Lung (tissue), 12 donors: ENCODE measurements around the gene CES4A. TPM values are rescaled to one million over a fixed set of nuclear protein-coding genes. Genes with fewer than 3 reads are reported as not detected.

Source experiments
- ATAC-seq: fragments of 200-7000 bp; cut with Tn5 transposase; one replicate; pipeline ENCODE4 v1.9.1; 2020; ENCODE audit warnings: moderate number of reproducible peaks; ENCODE audit not compliant: insufficient read depth, low FRiP score
- DNase-seq, 3 donors: peaks; one replicate each; pipeline ENCODE4 v3.0.0-alpha.2; 2013 to 2017
- H3K27ac ChIP-seq, 2 donors: one replicate each; pipeline ENCODE4 v1.5.1; 2013; ENCODE audit warnings: mild to moderate bottlenecking in 2 of 2, moderate library complexity in 2 of 2, control low read depth in 1 of 2, inconsistent platforms in 1 of 2, low read depth in 1 of 2, low read length in 1 of 2
- H3K27me3 ChIP-seq, 3 donors: one replicate each; pipeline ENCODE4 v1.5.1; 2013; ENCODE audit warnings: low read length in 2 of 3; ENCODE audit not compliant: control insufficient read depth in 3 of 3, insufficient read depth in 3 of 3
- H3K36me3 ChIP-seq, 4 donors: one replicate each; pipeline ENCODE4 v1.5.1; 2013; ENCODE audit warnings: low read length in 4 of 4, mild to moderate bottlenecking in 1 of 4, moderate library complexity in 1 of 4; ENCODE audit not compliant: control insufficient read depth in 4 of 4, insufficient read depth in 4 of 4
- H3K4me1 ChIP-seq, 5 donors: one replicate each; pipeline ENCODE4 v1.5.1; 2013; ENCODE audit warnings: low read length in 5 of 5, mild to moderate bottlenecking in 2 of 5, moderate library complexity in 1 of 5; ENCODE audit not compliant: control insufficient read depth in 5 of 5, insufficient read depth in 5 of 5
- H3K4me3 ChIP-seq: one replicate; pipeline ENCODE4 v1.5.1; 2013; ENCODE audit warnings: mild to moderate bottlenecking, control low read depth, moderate library complexity
- H3K9ac ChIP-seq, 2 donors: one replicate each; pipeline ENCODE4 v1.5.1; 2013; ENCODE audit warnings: low read length in 2 of 2, control low read depth in 1 of 2; ENCODE audit not compliant: insufficient read depth in 1 of 2
- H3K9me3 ChIP-seq, 4 donors: one replicate each; pipeline ENCODE4 v1.5.1; 2013; ENCODE audit warnings: low read length in 3 of 4, mild to moderate bottlenecking in 1 of 4, moderate library complexity in 1 of 4; ENCODE audit not compliant: control insufficient read depth in 4 of 4, insufficient read depth in 3 of 4
- WGBS, 2 donors: extraction: QIAGEN DNeasy Blood & Tissue Kit; methylation state at CpG; one replicate each; pipeline ENCODE4 v1.1.7; 2013; 5-methylcytosine and 5-hydroxymethylcytosine counted together
- polyA plus RNA-seq, 2 donors: library from polyadenylated mRNA; stranded (reverse); fragments of 200-250 nt; gene quantifications; one replicate each; pipeline ENCODE4 v1.2.1, GENCODE V29; 2013
- total RNA-seq, 2 donors: library from RNA; depleted of rRNA in 1 of 2; stranded (reverse); fragments of >200 nt in 1 of 2; gene quantifications; one replicate each; pipeline ENCODE4 v1.2.1, GENCODE V29; 2014 to 2021
- TF ChIP-seq, protein P1 (sequence below): IDR thresholded peaks from 2 replicates; pipeline ENCODE4 v1.5.1; 2012; ENCODE audit warnings: mild to moderate bottlenecking; ENCODE audit errors: control extremely low read depth, extremely low read depth
- donor health status: control.
- donor health status: control.
- donor health status: Bipolar disorder and iron deficiency.
- donor health status: healthy.
- donor health status: DM: yes; HTN: yes; CAD: no.

Gene CES4A
- total and polyA plus RNA-seq, 4 donors, result 8.0 to 29.8 (median 13.6) TPM

DNA sequence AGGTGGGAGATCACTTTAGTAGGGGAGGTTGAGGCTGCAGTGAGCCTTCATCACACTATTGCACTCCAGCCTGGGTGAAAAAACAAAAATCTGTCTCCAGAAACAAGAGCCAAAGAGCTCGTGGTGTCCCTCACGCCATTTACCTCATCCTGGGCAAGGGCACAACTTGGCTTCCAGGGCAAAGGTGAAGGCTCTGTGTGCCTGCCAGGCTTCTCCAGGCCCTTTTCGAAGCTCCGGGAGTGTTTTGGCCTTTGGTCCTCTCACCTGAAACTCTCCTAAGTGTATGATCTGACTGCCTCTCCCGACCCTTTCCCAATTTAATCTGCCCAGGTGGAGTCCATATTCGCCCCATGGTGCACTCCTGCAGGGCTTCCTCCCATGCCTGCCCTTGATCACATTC is 38.9 kb upstream of the CES4A start:
- peaks cover 0 to 21% (median 6%) of the 10 kb centered on the region in 5 donors for H3K4me1 ChIP-seq
- no peaks in the 10 kb centered on the region for H3K36me3 ChIP-seq
- no peak overlapping the region for H3K27ac ChIP-seq
- 76 to 77% methylated on average over 6 of the region's 6 CpGs for WGBS, 2 donors
- TF ChIP-seq, protein P1, sequence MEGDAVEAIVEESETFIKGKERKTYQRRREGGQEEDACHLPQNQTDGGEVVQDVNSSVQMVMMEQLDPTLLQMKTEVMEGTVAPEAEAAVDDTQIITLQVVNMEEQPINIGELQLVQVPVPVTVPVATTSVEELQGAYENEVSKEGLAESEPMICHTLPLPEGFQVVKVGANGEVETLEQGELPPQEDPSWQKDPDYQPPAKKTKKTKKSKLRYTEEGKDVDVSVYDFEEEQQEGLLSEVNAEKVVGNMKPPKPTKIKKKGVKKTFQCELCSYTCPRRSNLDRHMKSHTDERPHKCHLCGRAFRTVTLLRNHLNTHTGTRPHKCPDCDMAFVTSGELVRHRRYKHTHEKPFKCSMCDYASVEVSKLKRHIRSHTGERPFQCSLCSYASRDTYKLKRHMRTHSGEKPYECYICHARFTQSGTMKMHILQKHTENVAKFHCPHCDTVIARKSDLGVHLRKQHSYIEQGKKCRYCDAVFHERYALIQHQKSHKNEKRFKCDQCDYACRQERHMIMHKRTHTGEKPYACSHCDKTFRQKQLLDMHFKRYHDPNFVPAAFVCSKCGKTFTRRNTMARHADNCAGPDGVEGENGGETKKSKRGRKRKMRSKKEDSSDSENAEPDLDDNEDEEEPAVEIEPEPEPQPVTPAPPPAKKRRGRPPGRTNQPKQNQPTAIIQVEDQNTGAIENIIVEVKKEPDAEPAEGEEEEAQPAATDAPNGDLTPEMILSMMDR, result no peak
- no peaks in the 10 kb centered on the region for H3K9me3 ChIP-seq
- H3K4me3 ChIP-seq, result no peak overlapping the region
- peaks cover 0 to 37% (median 25%) of the 10 kb centered on the region in 3 donors for H3K27me3 ChIP-seq
- ATAC-seq, result no peak
- H3K9ac ChIP-seq, result no peak overlapping the region
- DNase-seq, result no peak

DNA sequence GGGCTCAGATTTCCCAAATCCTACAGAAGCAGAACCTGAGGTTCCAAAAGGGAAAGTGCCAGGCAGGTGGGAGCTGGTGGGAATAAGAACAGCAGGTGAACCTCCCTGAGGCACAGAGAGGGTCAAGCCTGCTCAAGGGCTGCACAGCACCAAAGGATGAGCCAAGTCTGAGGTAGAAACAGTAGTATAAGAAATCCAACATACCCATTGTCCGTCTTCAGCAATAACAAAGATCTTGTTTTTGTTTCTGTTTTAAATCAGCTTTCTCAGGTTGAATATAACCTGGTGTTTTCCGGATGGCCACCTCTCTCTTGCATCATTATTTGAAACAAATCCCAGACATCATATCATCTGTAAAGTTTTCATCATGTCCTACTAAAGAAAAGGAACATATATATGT is 38.0 kb upstream of the CES4A start:
- peaks cover 0 to 37% (median 25%) of the 10 kb centered on the region in 3 donors for H3K27me3 ChIP-seq
- H3K9me3 ChIP-seq, result no peaks in the 10 kb centered on the region
- no peak overlapping the region for H3K27ac ChIP-seq
- TF ChIP-seq, protein P1, result no peak
- peaks cover 0 to 21% (median 6%) of the 10 kb centered on the region in 5 donors for H3K4me1 ChIP-seq
- no peak overlapping the region for H3K9ac ChIP-seq
- 78 to 87% methylated on average over 2 of the region's 2 CpGs for WGBS, 2 donors
- no peaks in the 10 kb centered on the region for H3K36me3 ChIP-seq
- H3K4me3 ChIP-seq, result no peak overlapping the region
- ATAC-seq, result no peak
- DNase-seq, result no peak

DNA sequence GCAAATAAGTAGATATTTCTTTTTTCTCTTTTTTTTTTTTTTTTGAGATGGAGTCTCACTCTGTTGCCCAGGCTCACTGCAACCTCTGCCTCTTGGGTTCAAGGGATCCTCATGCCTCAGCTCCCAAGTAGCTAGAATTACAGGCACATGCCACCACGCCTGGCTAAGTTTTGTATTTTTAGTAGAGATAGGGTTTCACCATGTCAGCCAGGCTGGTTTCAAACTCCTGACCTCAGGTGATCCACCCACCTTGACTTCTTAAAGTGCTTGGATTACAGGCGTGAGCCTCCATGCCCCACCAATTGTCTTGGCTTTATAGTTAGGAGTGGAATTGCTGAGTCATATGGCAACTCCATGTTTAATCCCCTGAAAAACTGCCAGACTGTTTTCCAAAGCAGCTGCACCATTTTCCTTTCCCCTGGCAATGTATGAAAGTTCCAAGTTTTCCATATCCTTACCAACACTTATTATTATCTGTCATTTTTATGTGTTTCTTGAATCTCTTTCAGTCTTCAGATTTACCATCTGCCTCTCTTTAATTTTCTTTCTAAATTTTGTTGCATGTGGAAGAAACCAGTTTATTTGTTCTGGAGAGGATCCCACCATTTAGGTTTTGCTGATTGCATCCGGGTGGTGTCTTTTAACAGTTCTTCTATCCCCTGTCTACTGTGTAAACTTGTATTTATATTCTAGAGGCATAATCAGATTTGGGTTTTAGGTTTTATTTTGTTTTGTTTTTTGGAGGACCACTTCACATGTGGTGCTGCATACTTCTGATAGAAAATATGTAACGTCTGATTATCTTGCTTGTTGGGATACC is 37.2 kb upstream of the CES4A start:
- Histone ChIP-seq H3K27ac (no peak overlapping the region), H3K9me3 (no peaks in the 10 kb centered on the region), H3K4me1 (peaks cover 0 to 21% (median 6%) of the 10 kb centered on the region in 5 donors), H3K4me3 (no peak overlapping the region), H3K9ac (no peak overlapping the region), H3K36me3 (no peaks in the 10 kb centered on the region), H3K27me3 (peaks cover 0 to 37% (median 25%) of the 10 kb centered on the region in 3 donors)
- TF ChIP-seq, protein P1, result no peak
- ATAC-seq, result no peak
- no peak for DNase-seq
- 81 to 88% methylated on average over 4 of the region's 4 CpGs for WGBS, 2 donors
